GM19043 (cell line): ENCODE data around the gene TBX22.
"Not testable (repeated sequence)": the region's sequence is repeated elsewhere in the genome, so short reads cannot be mapped to it uniquely, and the experiment has no call there.

Source experiments
- ATAC-seq: cut with Tn5 transposase; IDR thresholded peaks from one replicate; pipeline ENCODE4 v1.9.1; 2021; ENCODE audit warnings: low read depth; ENCODE audit not compliant: unreplicated experiment

Gene TBX22

GRCh38 chrX:80014141-80014940 lies at the start of gene TBX22:
Gene TBX22, plus strand, starts transcription at chrX:80014753. Its CDS starts 7,517 bp downstream, at chrX:80022270.
- ATAC-seq: no peak

GRCh38 chrX:79975605-79976004 lies 38.9 kb upstream of the TBX22 start:
- no peak for ATAC-seq

GRCh38 chrX:80004458-80004857 lies 10.1 kb upstream of the TBX22 start:
- ATAC-seq: no peak

GRCh38 chrX:80011522-80011921 lies 3.0 kb upstream of the TBX22 start:
- ATAC-seq: no peak

- ATAC-seq: no peak
Measured at GRCh38 chrX:80016182-80016581, 1.6 kb downstream of the TBX22 start.

GRCh38 chrX:80021621-80022020 lies 7.1 kb downstream of the TBX22 start:
- no peak for ATAC-seq

- no peak for ATAC-seq
Measured at GRCh38 chrX:80022363-80023031, 7.9 kb downstream of the TBX22 start.

- no peak for ATAC-seq
Measured at GRCh38 chrX:80026116-80026515, 11.6 kb downstream of the TBX22 start.

- not testable (repeated sequence) for ATAC-seq
Measured at GRCh38 chrX:80066156-80066555, 51.6 kb downstream of the TBX22 start.

- not testable (repeated sequence) for ATAC-seq
Measured at GRCh38 chrX:80075625-80076024, 61.1 kb downstream of the TBX22 start.
